Nucleus accumbens (tissue), 56 donors: ENCODE results near the gene JPH4.

Experiments used
- DNase-seq, 56 donors: peaks; one replicate each; lab custom pipeline; 2025; lab: John Stamatoyannopoulos, UW

The JPH4 gene

DNA sequence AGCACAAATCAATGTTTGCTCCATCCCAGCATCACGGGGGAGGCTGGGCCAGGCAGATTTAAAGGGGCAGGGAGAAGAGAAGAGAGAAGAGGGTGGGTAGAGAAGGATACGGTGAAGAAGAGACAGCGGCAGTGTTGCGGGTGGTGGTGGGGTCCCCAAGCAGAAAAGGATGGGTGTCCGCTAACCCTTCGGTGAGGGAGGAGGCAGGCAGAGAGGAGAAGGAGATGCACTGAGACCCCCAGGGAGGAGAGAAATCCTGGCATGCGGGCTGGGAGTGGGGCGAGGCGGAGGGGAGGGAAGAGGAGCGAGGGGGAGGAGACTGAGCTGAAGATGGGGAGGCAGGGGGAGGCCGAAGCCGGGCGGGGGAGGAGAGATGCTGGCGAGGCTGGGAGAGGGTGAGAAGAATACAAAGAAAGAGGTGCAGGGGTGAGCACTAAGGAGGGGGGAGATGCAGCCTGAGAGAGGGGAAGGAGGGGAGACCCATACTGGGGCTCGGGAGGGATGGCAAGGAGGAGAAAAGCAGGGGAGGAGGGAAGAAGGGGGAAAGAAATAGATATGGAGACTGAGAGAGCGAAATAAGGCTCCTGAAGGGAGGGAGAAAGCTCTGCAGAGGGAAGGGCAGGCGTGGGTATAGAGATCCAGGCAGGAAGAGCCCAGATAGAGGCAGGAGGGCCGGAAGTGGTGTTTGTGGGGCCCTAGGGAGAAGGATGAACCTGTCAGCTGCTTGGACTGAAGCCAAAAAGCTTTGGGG is at the start of gene JPH4:
Gene JPH4 (minus strand): TSS at position 231 of the 751 bp plus-strand sequence. CDS start 1,337 bp downstream, outside the sequence.
- peak in 40 of 56 donors; percentile 29 to 88 (median 65) for DNase-seq

DNA sequence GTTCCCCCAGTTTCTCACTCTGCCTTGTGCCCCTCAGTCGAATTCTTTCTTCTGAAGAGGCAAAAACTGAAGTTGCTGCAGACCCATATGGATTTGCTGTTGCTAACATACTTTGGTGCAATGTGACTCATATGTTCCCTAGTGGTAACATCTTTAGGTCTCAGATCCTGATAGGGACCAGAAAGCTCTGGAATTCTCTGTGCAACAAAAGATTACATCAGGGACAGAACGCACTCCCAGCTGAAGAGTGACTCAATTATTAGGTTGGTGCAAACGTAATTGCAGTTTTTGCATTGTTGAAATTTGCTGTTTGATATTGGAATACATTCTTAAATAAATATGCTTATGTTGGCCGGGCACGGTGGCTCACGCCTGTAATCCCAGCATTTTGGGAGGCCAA is 49.4 kb upstream of the JPH4 start:
- no peak for DNase-seq

DNA sequence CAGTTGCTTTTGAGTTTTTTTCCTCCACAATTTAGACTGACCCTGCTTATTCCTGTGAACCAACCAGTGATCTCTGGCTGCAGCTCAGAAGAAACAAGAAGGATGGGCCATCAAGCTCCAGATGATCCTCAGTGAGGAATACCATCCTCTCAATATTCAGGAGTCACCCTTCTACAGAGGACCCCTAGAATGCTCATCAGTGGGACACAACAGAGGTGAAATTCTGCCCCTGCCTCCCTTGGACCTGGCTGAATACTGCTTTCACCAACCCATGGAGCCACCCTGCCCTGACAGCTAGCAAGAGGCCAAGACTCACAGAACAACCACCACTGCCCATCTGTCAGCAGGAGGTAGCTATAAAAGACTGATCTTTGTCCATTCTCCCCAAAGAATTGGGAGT is 48.4 kb upstream of the JPH4 start:
- DNase-seq, result no peak

DNA sequence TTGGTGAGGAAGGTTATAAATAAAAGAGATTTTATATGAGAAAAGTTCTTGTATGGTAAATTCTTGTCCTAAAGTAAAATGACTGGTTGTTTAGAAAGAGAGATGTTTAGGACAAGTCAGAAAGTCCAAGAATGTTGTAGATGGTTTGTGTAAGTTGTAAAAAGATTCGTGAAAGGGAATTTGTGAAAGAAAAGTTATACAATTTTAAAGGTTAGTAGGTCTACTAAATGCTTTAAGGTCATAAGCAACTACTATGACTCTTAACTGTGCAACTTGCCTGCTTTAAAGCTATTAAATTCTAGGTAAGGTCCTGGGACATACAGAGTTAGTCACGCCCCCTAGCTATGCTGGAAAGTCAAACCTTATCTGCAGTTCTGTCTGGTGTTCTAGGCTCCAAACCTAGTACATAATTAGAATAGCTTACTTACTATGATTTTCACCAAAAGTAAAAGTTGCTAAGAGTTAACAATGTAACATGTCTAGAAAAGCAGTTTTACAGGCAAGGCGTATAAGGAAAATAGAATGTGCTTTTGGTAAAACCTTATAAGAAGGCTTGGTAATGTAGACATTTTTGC is 46.3 kb upstream of the JPH4 start:
- no peak for DNase-seq

DNA sequence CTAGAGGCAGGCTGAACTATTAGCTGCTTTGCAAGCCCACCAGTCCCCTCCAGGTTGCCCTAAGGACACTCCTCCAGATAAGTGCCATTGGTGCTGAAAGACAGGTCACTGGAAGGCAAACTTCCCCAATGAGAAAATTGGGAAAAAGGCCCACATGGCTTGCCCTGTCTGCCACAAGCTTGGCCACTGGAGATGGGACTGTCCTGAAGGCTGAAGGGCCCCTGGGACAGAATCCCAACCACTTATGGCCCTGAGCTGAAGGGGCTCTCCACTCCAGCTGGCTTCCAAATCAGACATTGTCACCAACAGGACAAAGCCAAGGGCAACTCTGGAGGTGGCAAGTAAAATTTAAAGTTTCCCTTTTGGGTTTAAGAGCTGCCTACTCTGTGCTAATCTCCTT is 45.4 kb upstream of the JPH4 start:
- DNase-seq, result no peak

DNA sequence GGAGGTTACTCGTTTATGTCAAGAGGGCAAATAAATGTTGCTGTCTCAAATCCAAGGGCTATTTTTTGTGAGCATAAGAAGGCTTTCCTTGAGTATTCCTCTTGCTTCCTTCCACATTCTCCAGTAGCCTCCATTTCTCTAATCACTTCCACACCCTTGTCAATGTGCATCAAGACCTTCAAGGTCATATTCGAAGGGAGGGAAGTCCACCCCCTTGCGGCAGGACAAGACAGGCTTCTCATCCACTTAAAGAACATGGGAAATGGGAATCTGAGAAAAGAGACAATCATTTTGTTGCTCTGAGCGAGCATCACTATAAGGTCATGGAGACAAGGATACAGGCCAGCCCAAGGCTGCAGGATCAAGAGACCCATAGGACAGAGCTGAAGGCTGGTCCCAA is 44.4 kb upstream of the JPH4 start:
- no peak for DNase-seq

DNA sequence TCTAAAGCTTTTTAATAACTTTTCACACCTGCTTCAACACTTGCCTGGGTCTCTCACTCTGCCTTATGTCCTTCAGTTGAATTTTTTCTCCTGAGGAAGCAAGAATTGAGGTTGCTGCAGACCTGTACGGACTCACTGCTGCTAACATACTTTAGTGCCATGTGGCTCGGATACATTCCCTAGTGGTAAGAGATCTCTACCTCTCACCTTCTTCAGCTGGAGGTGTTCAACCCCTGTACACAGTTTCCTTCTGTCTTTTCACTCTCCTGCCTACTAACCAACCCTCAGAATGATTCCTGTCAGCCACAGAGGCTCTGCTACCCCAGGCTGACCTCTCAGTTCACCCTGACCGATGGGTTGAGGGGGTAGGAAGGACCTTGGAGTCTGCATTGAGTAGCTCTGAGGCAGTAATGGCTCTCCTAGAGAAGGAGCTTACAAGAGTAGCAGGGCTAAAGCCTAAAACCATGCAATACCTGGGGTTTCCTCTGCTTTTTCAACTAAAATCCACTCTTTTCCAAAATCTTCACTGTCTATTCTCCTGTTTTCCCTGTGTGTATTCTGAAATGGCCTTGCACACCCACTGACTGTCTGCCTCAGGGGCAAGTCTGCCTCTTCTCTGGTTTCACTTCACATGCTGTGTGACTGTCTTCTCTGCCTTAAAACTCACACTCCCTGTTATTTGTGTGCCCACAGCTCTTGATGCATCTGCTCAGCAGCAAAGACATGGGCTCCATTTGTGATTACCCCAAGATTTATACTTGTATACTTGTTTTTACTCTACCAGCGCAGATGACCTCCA is 43.5 kb upstream of the JPH4 start:
- no peak for DNase-seq

DNA sequence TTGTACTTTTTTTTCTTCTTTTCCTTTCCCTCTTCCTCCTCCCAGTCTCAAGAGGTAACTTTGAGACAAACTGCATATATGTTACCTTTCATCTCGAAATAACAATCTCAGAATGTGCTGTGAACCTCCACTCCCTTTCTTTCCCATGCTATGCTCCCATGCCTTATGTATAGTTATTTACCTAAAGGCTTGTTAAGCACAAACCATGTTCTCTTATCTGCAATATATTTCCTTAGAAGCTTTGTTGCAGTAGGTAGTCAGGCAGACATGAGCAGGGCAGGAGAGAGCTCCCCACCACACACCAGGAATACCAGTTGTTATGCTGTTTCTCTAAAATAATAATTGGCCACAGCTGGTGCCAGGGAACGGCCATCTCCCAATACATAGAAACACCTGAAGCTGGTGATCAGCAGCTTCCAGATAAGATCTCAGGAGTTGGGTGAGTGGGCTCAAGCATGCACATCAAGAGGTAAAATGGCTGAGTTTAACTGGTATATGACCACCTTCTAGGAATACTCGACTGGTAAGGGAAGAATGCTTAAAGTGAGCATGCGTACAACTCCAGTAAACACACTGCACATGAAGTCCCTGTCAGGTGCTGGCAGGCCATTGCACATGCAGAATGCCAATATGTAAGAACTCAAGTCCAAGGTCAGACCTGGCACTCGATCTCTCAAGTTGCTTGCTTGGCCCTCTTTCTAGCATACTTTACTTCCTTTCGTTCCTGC is 42.8 kb upstream of the JPH4 start:
- DNase-seq, result no peak

DNA sequence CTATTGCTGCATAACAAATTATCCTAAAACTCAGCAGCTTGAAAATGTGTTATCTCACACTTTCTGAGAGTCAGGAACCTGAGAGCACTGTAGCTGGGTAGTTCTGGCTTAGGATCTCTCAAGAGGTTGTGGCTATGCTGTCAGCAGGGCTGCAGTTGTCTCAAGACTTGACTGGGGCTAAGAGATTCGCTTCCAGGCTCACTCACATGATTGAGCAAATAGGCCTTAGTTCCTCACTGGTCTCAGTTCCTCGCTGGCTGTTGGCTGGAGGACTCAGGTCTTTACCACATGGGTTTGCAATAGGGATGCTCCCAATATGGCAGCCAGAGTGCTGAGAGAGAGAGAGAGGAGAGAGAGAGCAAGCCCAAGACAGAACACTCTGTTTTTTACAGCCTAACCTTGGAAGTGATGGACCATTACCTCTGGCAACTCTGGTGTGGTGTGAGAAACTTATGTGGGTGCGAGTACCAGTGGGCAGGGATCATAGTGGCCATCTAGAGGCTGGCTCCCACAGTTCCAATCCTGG is 41.6 kb upstream of the JPH4 start:
- no peak for DNase-seq

DNA sequence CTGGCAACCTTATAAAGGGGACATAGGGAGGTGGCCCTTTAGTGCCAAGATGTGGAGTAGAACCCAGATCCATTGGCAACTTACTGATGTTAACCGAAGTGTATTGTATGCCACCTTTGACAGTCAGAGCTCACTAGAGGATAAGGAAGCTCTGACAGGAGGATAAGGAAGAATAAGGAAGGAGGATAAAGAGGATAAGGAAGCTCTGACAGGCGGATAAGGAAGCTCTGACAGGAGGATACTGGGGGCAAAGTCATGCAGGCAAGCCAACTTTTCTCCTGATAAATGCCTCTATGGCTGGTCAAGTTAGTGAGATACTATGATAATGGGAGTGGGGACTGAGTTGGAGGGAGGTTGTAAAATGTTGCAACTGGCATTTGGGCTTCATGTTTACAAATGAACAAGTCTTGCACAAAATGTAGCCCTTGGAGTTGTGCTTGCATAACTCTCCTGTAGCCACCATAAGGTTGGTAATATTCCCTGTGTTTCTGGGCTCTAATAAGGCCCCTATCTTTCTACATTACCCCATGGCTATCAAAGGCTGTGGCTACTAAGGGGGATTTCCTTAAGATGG is 39.9 kb upstream of the JPH4 start:
- no peak for DNase-seq

DNA sequence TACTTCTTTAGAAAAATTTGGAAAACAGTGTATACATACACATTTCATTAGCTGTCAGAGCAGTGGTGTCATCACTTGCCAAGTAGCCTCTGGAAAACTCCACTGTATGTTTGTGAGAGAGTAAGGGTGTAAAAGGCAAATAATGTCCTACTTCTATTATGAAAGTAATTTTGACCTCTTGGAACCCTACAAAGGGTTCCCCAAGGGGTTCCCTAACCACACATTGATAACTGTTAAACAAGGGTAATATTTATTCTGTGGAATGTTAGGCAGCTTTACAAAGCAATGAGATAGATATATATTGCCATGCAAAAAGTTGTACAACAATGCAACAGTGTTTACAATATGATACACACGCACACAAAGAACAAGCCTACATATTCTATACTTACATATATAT is 38.9 kb upstream of the JPH4 start:
- DNase-seq, result no peak

DNA sequence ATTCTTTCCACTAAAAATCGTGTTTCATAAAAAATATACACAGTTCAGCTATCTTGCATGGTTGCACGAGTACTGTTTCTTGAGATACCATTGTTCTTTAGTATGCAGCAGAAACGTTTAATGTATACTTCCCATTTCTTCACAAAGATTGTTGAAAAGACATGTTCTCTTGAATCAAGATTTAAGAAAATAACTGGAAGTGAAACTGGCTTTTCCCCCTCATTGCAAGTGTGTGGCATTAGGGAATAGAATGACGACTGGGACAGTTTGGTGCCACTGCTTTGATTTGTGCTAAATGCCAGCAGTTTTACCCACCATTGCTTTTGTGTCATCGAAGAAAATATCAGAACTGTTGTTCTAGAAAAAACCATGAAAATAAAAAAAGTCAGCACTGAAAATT is 37.3 kb upstream of the JPH4 start:
- no peak for DNase-seq

DNA sequence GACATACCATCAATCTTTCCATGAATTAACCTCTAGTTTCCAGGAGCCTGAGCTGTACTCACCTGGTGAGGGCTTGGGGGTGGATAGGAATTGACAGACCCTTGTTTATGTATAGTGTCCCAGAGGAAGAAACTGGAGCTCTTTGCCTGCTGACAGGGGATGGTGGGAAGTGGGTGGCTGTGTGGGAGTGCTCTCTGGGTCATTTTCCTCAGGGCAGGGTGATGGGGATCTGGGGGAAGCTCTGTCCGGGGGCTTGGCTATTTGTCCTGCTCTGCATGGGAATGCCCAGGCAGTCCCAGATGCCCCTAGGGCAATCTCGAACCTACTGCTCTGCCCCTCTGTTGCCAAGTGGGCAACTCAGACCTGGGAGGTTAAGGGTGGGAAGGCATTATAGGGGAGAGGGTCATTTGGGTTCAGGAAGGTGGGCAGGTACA is 35.8 kb upstream of the JPH4 start:
- DNase-seq, result no peak

DNA sequence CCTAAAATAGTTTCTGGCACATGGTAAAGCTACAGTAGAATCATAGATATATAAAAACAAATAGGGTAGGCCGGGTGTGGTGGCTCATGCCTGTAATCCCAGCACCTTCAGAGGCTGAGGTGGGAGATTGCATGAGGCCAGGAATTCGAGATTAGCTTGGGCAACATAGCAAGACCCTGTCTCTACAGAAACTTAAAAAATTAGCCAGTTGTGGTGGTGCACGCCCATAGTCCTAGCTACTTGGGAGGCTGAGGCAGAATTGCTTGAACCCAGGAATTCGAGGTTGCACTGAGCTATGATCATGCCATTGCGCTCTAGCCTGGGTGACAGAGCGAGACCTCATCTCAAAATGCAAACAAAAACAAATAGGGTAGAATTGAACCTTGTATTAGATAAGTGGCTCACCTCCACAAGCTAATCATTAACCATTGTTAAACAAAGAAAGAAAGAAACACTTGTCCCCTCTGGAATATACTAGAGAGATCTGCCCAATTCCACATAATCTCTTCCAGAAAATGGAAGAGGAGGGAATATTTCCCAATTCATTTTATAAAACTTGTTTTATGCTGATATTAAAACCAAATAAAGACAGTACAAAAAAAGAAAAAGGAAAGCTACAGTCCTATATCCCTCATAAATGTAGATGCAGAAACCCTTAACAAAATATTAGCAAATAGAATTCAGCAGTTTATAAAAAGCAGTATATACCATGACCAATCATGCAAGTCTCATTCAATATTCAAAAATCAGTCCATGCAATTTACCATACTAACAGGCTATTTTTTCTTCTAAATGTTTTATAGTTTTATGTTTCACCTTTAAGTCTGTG is 34.9 kb upstream of the JPH4 start:
- DNase-seq, result no peak

DNA sequence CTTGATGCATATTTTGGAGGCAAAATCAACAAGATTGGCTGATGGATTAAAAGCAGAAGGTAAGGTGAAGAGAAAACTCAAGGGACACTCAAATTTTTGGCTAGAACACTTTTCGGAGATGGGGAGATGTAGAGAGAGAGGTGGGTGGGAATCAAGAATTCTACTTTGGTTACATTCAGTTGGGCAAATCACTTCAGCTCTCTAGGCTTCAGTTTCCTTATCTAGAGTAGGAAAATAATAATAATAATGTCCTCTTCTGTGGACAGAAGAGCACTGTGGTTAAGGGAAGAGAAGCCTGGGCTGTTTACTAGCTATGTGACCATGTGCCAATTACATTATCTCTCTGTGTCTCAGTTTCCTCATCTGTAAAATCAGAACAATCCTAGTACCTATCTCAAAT is 34.2 kb upstream of the JPH4 start:
- no peak for DNase-seq

DNA sequence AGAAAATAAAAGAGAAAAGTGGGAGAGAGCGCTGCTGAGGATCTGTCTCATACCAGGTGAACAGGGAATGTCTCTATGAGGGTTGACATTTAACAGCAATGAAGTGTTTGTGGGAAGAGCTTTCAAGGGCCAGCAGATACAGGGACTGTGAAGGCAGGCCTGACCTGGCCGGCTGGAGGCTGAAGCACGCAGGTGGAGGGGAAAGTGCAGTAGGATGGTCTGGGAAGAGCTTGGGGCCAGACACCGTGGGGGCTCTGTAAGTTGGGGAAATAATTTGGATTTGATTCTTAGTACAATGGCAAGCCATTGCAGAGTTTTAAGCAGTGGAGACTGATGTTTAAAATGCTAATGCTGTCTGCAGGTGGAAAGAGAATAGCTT is 33.8 kb upstream of the JPH4 start:
- DNase-seq, result no peak

DNA sequence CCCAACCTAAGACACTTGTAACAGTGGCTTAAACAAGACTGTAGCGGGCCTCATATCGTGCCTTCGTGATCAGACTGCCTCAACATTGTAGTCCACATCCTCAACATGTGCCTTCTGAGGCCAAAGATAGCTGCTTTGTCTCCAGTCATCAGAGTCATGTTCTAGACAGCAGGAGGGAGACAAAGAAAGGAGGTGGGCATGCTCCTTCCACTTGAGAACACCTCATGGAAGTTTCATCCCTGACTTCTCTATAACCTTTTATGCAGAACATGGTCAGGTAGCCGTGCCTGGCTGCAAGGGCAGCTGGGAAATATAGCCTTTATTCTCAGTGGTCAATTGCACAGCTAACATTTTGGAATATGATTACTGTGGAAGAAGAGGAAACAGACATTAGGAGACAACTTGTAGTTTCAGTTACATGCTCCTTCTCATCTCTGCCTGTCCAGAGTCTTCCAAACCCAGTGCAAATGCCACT is 32.3 kb upstream of the JPH4 start:
- DNase-seq, result no peak

DNA sequence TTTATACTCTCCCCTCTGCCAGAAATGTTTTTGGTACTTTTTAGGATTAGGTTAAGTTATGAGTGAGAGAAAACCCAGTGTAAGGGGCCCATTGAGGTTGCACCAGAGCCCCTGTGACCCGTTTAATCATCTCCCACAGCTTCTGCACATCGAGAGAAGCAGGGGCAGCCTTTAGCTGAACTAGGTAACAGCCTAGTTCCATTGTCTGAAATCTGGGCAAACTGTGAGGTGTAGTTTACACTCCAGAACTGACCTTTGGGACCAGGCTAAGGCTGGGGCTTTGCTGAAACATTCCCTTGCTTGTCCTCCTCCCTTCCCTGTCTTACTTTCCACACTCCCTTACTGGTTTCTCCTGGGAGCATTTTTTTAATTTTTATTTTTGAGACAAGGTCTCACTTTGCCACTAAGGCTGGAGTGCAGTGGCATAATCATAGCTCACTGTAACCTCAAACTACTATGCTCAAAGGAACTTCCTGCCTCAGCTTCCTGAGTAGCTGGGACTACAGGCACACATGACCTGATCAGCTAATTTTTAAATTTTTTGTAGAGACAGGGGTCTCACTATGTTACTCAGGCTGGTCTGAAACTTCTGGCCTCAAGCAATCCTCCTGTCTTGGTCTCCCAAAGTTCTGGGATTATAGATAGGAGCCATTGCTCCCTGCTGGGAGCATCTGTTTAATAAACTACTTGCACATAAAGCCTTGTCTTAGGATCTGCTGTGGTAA is 31.7 kb upstream of the JPH4 start:
- DNase-seq, result no peak
